Breast epithelium (tissue), 3 donors: ENCODE results near the gene MED29.

Experiments
- CTCF ChIP-seq, 3 donors: fragments of 450-650 bp; IDR thresholded peaks; one replicate each; pipeline ENCODE4 v1.5.1; 2016 to 2017; ENCODE audit warnings: antibody characterized with exemption in 3 of 3, mild to moderate bottlenecking in 3 of 3, moderate library complexity in 3 of 3
- POLR2A ChIP-seq: fragments of 450-650 bp; IDR thresholded peaks from one replicate; pipeline ENCODE4 v1.6.1; 2016; ENCODE audit warnings: antibody characterized with exemption, mild to moderate bottlenecking, moderate library complexity

- TF ChIP-seq CTCF (IDR thresholded peaks at IDR 0.05) = peak; percentile 60 to 99 (median 95)
- TF ChIP-seq POLR2A = no peak
These were observed 6.5 kb downstream of the MED29 start for GRCh38 chr19:39397360-39398296.
